Thoracic aorta (tissue), 2 donors: ENCODE measurements around the gene SNX8. TPM values are rescaled to one million over a fixed set of nuclear protein-coding genes. Genes with fewer than 3 reads are reported as not detected.

Experiments
- ATAC-seq: fragments of 150-250 bp; one replicate; pipeline ENCODE4 v1.8.0; 2017; ENCODE audit warnings: low read depth; ENCODE audit not compliant: insufficient number of reproducible peaks, low FRiP score
- DNase-seq: peaks from one replicate; pipeline ENCODE4 v3.0.0-alpha.2; 2020; ENCODE audit warnings: low spot score
- H3K27ac ChIP-seq, 2 donors: fragments of 200-600 bp; sonication (generic); 1 replicate in 1 of 2; 2 replicates in 1 of 2; pipeline ENCODE4 v1.5.1; 2016; ENCODE audit warnings: mild to moderate bottlenecking in 2 of 2, moderate library complexity in 2 of 2
- H3K27me3 ChIP-seq: fragments of 200-600 bp; sonication (generic); replicated peaks from 2 replicates; pipeline ENCODE4 v1.6.0; 2016; ENCODE audit warnings: mild to moderate bottlenecking; ENCODE audit not compliant: insufficient read depth
- H3K36me3 ChIP-seq: fragments of 200-600 bp; sonication (generic); one replicate; pipeline ENCODE4 v1.5.1; 2016
- H3K4me1 ChIP-seq, 2 donors: fragments of 200-600 bp; sonication (generic); 1 replicate in 1 of 2; 2 replicates in 1 of 2; pipeline versions ENCODE4 v1.5.1 to v1.6.0; 2016; ENCODE audit warnings: low read depth in 2 of 2, mild to moderate bottlenecking in 1 of 2; ENCODE audit not compliant: control insufficient read depth in 1 of 2
- H3K4me3 ChIP-seq: fragments of 200-600 bp; sonication (generic); 2 replicates; pipeline ENCODE4 v1.5.1; 2016; ENCODE audit warnings: mild to moderate bottlenecking
- H3K9me3 ChIP-seq: fragments of 200-600 bp; sonication (generic); 2 replicates; pipeline ENCODE4 v1.5.1; 2016
- CTCF ChIP-seq: fragments of 200-600 bp; sonication (generic); IDR thresholded peaks from one replicate; pipeline ENCODE4 v1.5.1; 2019; ENCODE audit warnings: antibody characterized with exemption
- total RNA-seq, 2 donors: library from RNA; depleted of rRNA; stranded (reverse); fragments of >200 nt; gene quantifications; one replicate each; pipeline versions ENCODE4 v1.1.0 to v1.2.3, GENCODE V29; 2016

SNX8 gene
- total RNA-seq, 2 donors from 2014 or later = 6.5 to 29.6 TPM

DNA sequence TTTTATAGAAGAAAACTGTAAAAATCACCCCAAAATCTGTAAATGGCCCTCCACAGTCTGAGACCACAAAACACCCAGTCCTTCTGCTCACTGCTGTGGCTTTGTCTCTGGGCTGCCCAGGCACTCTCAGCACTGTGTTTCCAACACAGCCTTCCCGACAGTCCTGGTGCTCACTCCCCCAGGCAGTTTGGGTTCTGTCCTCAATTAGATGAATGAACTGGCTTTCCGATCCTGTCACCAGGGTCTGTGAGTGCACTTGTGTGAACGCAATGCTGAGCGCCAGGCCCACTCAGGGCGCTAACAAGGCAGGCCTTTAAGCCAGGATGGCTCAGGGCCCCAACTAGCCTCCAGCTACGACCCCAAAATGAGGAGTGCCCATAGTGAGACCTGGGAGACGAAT, 84.8 kb downstream of the SNX8 start:
- ATAC-seq = no peak
- Histone ChIP-seq H3K27ac (no peak overlapping the region), H3K4me3 (no peak overlapping the region), H3K27me3 (no peaks in the 10 kb centered on the region), H3K9me3 (no peaks in the 10 kb centered on the region), H3K36me3 (peaks cover 17% of the 10 kb centered on the region), H3K4me1 (peaks cover 15 to 36% of the 10 kb centered on the region in 2 donors)
- no peak for DNase-seq
- no peak for TF ChIP-seq CTCF

DNA sequence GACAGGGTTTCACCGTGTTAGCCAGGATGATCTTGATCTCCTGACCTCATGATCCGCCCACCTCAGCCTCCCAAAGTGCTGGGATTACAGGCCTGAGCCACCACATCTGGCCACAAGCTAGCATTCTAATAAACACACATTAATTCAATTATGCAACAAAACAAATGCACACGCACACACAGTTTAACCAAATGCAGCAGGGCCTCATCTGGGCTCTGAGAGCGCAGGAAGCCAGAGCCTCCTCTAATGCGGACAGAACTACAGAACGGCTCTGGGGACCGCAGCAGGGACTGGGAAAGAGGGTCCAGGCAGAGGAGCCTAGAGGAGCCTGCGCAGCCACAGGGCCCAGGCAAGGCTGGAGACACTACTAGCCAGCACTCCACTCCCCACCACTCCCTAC, 85.3 kb downstream of the SNX8 start:
- ATAC-seq = no peak
- DNase-seq = no peak
- H3K27ac ChIP-seq = no peak overlapping the region
- no peak for TF ChIP-seq CTCF
- H3K4me1 ChIP-seq = peaks cover 15 to 35% of the 10 kb centered on the region in 2 donors
- H3K36me3 ChIP-seq = peaks cover 18% of the 10 kb centered on the region
- H3K9me3 ChIP-seq = no peaks in the 10 kb centered on the region
- no peaks in the 10 kb centered on the region for H3K27me3 ChIP-seq
- no peak overlapping the region for H3K4me3 ChIP-seq

GRCh38 chr7:2227699-2228098, 86.5 kb downstream of the SNX8 start:
- Histone ChIP-seq H3K27me3 (no peaks in the 10 kb centered on the region), H3K4me1 (peaks cover 10 to 27% of the 10 kb centered on the region in 2 donors), H3K27ac (no peak overlapping the region), H3K9me3 (no peaks in the 10 kb centered on the region), H3K4me3 (no peak overlapping the region), H3K36me3 (peaks cover 21% of the 10 kb centered on the region)
- no peak for TF ChIP-seq CTCF
- DNase-seq = no peak
- ATAC-seq = no peak

GRCh38 chr7:2225830-2226229, 88.4 kb downstream of the SNX8 start:
- no peaks in the 10 kb centered on the region for H3K27me3 ChIP-seq
- TF ChIP-seq CTCF = no peak
- ATAC-seq (no peak), DNase-seq (no peak)
- no peak overlapping the region for H3K4me3 ChIP-seq
- no peaks in the 10 kb centered on the region for H3K9me3 ChIP-seq
- H3K4me1 ChIP-seq = peaks cover 0 to 12% of the 10 kb centered on the region in 2 donors
- H3K36me3 ChIP-seq = peaks cover 25% of the 10 kb centered on the region
- H3K27ac ChIP-seq = no peak overlapping the region

GRCh38 chr7:2225336-2225735, 88.9 kb downstream of the SNX8 start:
- DNase-seq (no peak), ATAC-seq (no peak)
- Histone ChIP-seq H3K9me3 (no peaks in the 10 kb centered on the region), H3K27ac (no peak overlapping the region), H3K4me3 (no peak overlapping the region), H3K36me3 (peaks cover 25% of the 10 kb centered on the region), H3K4me1 (peaks cover 0 to 7% of the 10 kb centered on the region in 2 donors), H3K27me3 (no peaks in the 10 kb centered on the region)
- no peak for TF ChIP-seq CTCF
